Sigmoid colon (tissue), 4 donors: ENCODE results near the gene NMRAL1.

Experiments used
- EP300 ChIP-seq, 4 donors: sonication (generic); formaldehyde crosslinking; IDR thresholded peaks; one replicate each; pipeline ENCODE4 v1.6.1; 2017; ENCODE audit warnings: antibody characterized with exemption in 4 of 4
- POLR2AphosphoS5 ChIP-seq, 4 donors: sonication (generic); formaldehyde crosslinking; IDR thresholded peaks; one replicate each; pipeline ENCODE4 v1.6.1; 2017; ENCODE audit warnings: antibody characterized with exemption in 4 of 4
- TF ChIP-seq, protein P1 (sequence below), 4 experiments: fragments of 450-650 bp in 3 of 4; fragments of 200-600 bp in 1 of 4; IDR thresholded peaks; one replicate each; pipeline ENCODE4 v1.5.1; 2016 to 2019; ENCODE audit warnings: antibody characterized with exemption in 4 of 4, mild to moderate bottlenecking in 3 of 4, moderate library complexity in 2 of 4

DNA sequence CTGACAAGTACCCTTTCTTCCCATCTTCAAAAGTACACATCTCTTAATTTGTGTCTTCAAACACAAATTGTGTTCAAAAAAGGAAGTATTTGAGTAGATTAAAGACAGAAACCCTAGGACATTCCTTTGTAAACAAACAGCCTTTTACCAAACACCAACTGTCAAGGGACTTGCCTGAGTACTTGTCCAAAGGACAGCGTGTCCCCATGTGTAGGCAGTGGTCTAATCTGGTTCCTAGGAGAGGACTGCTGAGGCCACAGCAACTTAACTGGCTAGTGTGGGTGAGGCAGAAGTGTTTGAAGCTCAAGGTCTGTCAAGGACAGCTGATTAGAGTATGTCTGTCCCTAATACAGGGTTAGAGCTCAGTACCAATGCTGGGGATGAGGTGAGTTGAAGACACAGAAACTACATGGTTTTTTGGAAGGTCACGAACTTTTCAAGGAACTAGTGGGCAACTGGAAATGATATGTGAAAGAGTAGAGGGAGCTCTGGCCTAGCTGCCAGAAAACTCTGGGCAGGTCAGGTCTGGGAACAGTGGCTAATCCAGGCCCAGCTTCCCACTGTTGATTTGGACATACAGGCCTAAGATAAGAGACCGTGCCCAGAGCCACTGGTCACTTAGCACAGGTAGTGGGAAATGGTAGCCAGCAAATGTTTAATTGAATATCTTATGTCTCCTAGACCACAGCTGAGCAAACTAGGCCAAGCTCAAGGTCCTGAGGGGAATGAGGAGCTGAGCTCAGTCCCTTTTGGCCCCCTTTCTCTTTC lies 11.9 kb upstream of the NMRAL1 start:
- TF ChIP-seq, protein P1, sequence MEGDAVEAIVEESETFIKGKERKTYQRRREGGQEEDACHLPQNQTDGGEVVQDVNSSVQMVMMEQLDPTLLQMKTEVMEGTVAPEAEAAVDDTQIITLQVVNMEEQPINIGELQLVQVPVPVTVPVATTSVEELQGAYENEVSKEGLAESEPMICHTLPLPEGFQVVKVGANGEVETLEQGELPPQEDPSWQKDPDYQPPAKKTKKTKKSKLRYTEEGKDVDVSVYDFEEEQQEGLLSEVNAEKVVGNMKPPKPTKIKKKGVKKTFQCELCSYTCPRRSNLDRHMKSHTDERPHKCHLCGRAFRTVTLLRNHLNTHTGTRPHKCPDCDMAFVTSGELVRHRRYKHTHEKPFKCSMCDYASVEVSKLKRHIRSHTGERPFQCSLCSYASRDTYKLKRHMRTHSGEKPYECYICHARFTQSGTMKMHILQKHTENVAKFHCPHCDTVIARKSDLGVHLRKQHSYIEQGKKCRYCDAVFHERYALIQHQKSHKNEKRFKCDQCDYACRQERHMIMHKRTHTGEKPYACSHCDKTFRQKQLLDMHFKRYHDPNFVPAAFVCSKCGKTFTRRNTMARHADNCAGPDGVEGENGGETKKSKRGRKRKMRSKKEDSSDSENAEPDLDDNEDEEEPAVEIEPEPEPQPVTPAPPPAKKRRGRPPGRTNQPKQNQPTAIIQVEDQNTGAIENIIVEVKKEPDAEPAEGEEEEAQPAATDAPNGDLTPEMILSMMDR (IDR thresholded peaks at IDR 0.05), result no peak
- TF ChIP-seq POLR2AphosphoS5 (IDR thresholded peaks at IDR 0.05) (peak in 1 of 4 donors; percentile 17), EP300 (IDR thresholded peaks at IDR 0.05) (peak in 1 of 4 donors; percentile 14)
